ENCODE measurements around the gene ATG9B.

The ATG9B gene

DNA sequence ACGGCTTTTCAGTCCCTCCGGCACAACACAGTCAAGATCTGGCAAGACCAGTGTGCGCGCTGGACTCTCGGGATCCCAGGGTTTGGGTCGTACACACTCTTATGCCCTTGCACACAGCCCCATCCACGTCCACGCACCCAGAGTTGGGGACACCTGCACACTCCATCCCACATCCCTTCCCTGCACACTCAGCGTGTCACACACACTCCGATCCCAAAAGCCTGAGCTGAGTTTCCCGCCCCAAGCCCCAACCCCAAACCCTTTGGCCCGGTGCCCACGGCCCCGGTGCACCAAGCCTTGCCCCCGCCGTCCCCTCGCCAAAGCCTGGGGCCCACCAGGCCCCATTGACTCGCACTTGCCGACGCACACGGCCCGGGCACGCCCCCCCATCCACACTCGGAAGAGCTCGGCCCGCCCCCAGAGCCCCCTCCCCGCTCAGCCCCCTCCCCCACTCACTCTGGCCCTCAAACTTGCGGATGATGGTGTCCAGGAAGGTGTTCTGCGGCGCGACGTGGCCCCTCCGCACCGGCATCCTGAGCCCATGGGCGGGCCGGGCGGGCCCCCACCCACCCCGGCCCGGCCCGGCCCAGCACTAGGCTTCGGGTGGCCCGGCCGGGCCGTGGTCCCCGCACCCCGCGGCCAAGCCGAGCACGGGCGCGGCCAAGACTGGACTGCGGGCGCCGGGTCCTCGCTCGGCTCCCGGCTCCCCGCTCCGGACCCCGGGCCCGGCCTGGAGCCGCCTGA is 46.7 kb downstream of the ATG9B start:
- DNase-seq, result no peak

GRCh38 chr7:150976529-150977381 is 47.5 kb downstream of the ATG9B start:
- no peak for DNase-seq

DNA sequence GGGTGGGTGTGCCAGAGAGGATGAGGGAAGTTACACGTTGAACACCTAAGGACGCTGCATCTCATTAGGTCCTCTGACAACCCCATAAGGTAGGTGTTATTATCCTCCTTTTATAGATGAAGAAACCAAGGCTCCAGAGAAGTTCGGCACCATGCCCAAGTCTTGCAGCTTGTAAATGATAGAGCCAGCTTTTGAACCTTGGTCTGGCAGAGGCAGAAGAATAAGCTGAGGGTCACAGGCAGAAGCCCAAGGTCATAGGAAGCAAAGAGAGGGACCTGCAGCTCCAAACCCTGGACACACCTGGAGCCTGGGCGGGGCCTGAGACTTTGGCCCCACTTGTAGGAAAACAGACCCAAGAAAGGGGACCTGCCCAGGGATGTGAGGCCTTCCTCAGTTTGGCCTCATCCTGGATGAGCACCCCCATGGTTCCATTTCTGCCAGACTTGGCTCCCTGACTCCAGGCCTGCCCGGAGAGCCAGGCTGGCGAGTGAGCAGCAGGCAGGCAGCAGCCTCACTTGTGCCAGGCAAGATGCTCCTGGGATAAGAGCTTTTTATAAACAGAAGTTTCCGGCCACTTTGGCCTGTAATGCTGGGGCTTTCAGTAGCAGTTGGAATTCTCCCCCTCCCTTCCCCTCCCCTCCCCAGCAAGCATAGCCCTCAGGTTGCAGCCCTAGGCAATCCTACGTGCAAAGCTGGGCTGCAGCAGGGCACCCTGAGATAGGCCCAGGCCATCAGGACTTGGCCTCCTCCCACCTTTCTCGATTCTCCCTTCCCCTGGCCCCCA is 48.6 kb downstream of the ATG9B start:
- no peak for DNase-seq

DNA sequence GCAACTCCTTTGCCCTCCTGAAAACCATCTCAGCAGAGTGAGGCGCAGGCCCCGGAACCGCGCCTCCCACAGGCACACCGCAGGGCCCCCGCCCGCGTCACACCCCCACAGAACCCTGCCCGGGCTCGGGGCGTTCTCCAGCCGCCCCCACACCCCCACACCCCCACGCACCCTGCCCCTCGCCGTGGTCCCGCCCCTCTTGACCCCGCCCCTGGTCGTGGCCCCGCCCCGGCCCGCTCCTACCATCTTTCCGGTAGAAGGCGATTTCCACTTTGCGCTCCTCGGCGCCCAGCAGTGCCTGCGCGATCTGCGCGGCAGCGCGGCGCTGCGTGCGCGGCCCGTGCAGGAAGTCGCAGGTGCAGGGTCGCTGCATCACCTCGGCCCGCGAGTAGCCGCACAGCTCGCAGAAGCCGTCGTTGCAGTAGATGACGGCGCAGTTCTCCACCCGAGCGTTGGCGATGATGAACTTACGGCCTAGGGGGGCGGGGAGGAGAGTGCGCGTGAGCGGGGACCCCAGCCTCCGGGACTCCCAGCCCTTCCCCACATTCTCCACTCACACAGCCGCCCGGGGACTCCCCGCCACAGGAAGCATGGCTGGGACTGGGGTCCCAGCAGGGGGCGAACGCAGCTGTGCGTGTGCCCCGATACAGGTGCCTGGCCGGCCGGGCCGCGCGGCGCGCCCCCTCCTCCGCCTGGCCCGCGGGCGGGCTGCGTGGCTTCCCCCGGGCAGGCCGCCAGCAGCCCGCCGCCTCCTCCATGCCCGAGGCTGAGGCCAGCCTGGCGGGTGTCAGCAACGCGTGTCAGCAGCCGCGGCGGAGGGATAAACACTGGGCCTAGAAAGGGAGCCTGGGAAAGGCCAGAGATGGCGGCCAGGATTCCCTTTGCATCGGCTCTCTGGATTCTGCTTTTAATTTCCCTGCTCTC is 49.6 kb downstream of the ATG9B start:
- peak; percentile 69 for DNase-seq

DNA sequence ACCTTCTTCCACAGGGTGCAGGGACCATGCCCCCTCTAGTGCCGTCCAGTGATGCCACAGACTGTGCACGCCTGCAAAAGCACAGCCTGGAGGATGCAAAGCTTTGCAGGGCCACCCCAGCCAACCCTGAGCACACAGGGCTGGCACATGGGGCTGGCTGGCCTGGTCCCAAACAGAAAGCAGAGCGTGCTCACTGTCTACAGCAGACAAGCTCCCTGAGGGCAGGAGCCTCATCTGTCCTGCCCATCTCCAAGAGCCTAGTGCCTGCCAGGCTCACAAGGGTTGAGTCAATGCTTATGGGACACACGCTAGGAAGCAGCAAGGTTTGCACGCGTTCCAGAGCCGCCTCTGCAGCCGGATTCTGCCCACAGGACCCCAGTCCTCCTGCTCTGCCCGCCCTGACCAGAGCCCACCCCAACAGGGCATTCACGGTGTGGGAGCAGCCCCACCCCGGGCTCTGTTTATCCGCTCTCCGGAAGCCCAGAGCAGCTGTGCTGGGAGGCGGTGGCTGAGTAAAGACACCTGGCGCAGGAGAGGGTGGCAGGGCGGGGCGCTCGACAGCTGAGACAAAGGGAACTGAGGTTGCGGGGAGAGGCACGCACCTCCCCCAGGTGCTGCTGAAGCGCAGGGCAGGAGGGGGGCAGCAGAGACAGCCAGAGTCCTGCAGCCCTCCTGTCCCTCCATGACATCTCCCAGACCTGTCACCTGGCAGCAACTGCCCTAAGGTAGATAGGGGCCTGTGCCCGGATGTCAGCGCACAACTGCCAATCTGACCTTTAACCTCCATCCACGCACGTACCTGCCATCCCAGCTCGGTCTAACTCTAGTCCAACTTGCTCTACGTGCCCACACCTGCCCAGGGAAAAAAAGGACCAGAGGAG is 50.5 kb downstream of the ATG9B start:
- peak; percentile 78 for DNase-seq

DNA sequence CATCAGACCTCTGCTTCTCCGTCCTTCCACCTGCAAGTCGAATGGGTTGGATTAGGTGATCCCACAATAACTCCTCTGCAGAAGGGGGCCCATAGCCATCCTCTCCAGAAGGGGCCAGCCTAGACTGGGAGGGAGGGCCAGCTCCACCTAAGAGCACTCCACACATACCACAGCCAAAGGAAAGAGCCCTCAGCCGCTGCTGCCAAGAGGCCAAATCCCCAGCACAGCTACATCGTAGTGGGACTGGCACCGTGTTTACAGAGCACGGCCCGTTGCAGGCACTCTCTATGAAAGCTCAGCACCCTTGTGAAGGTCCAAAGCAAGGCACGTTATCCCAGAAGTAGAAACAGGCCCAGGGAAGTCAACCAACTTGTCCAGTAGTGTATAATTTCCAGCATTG is 51.6 kb downstream of the ATG9B start:
- no peak for DNase-seq

DNA sequence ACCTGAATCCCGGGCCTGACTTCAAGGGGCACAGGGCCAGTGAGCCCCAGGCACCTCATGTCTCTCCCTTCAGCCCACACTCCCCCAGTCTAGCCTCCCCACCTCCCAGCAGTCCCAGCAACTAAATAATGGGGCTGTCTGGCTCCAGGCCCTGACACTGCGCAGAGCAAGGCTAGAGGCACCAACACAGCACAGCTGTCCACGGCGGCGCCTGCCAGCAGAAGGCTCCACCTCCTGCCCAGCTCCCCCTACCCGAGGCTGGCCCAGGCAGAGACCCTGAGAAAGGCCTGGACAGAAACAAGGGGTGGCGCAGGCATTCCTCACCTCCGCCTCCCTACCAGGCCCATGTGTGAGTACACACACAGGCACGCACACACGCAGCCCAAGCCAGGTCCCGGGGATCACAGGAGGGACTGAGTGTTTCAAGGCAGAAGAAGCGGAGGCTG is 52.2 kb downstream of the ATG9B start:
- peak; percentile 73 for DNase-seq

DNA sequence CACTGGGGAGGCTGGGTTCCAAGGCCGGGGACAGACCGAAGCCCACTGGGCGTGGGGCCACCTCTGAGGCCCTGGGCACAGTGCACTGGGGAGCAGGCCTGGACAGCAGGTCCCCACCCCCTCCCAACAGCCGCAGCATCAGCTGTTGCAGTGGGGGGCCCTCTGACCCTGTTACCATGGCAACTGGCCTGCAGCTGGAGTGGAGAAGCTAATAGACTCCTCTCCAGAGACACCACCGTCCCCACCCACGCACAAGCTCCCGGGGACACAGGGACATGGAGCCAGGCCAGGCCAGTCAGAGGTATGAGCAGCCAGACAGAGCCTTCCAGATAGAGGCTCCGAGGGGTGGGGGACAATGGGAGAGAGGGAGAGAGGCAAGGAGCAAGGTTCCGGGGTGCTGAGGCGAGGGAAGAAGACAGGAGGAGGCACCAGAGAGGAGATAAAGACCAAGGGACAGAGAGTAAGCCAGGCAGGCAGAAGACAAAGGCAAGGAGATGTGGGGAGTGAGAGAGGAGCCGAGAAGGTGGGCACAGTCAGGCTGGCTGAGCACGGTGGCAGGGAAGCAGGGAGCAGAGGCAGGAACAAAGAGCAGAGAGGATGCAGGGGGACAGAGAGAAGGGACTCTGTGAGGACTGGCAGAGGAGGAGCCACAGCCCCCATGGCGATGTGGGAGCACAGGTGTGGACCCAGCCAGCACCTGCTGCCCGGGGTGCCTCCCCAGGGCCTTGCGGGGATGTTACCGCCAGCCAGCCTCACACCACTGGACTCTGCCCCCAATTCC is 52.9 kb downstream of the ATG9B start:
- DNase-seq, result peak; percentile 72

DNA sequence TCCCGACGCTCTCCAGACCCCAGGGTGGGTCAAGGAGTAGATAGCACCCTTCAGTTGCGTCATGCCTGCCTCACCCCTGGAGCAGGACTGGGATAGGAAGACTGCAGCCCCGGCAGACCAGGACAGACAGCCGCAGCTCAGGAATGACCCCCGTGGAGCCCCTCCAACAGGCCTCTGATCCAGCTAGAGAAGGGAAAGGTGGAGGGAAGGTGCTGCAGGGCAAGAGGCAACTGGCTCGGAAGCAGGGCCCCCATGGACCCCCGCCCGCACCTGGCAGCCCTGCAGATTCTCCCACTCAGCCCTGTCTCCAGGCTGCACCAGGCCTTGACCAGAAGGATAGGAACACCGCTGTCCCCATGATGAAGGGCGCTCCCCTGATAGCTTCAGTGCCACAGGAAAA is 53.9 kb downstream of the ATG9B start:
- DNase-seq, result no peak

- no peak for DNase-seq
These were observed 54.8 kb downstream of the ATG9B start for GRCh38 chr7:150969475-150969874.

- no peak for DNase-seq
These were observed 55.4 kb downstream of the ATG9B start for GRCh38 chr7:150968734-150969372.

GRCh38 chr7:150968056-150968733 is 56.1 kb downstream of the ATG9B start:
- DNase-seq, result no peak

DNA sequence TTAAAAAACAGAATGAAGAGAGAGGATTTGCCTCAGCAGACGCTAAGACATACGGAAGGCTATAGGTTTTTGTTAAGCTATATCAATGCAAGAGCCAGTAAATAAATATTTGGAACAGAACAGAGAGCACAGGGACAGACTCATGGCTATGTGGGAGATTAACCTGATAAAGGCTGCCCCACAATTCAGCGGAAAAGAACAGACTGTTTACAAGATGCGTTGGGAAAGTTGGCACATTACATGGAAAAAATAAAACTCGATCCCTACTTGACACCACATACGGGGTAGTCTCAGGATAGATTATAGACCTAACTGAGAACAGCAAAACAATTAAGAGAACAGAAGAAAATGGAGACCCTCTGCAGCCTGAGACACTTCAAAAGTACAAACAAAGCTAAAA is 56.9 kb downstream of the ATG9B start:
- DNase-seq, result no peak

DNA sequence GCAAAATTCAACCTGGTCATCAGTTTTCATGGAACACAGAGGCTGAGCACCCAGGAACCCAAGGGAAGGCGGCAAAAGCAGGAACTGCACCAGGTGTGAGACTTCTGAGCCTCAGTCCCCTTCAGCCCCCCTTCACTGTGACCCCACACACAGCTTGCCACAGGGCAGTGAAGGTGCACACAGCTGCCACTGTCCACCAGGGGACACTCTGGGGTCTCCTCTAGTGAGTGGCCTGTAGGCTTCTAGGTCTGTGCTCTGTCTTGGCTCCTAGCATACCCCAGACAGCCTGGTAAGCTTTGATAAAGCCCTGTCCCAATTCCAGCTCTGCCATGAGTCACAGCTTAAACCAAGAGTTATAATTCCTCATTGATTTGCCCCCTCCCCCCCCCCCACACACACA is 58.3 kb downstream of the ATG9B start:
- DNase-seq, result no peak

- no peak for DNase-seq
These were observed 58.9 kb downstream of the ATG9B start for GRCh38 chr7:150965273-150965830.
